ENCODE data around the gene CFAP46. TPM values are rescaled to one million over a fixed set of nuclear protein-coding genes. Genes with fewer than 3 reads are reported as not detected.

CFAP46 gene
- total and polyA plus RNA-seq, 2 experiments from 2014 or later: 3.1 to 5.4 TPM

DNA sequence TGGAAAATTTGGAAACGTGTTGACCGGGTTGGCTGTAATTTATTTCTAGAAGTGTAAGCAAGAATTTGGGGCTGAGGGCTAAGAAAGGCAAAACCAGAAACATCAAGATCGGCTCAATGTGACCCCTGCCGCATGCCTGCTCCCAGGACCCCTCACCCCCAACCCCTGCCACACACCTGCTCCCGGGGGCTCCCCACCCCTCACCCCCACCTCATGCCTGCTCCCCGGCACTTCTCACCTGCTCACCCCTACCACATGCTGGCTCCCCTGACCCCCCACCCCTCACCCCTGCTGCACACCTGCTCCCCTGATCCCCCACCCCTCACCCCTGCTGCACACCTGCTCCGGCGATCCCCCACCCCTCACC, 19.0 kb upstream of the CFAP46 start:
- no peak overlapping the region for H3K27ac Mint-ChIP-seq
- no peak for DNase-seq (ENCODE audit: low spot score)
- no peak for ATAC-seq
- H4K20me1 ChIP-seq (replicated peaks; ENCODE audit: insufficient read depth): no peaks in the 10 kb centered on the region
- H3K4me1 Mint-ChIP-seq: peaks cover 17% of the 10 kb centered on the region
- H3K79me2 ChIP-seq (replicated peaks; ENCODE audit: insufficient read depth): no peaks in the 10 kb centered on the region
- peak overlapping the region; percentile 42; the same call in 1 of the 3 replicates for H3K4me3 Mint-ChIP-seq
- H3K9me3 Mint-ChIP-seq: no peaks in the 10 kb centered on the region; the same call in 2 of the 3 replicates
- no peak overlapping the region for H2AFZ ChIP-seq
- H3K4me1 ChIP-seq (ENCODE audit: insufficient read depth): peaks cover 4% of the 10 kb centered on the region; the same call in 1 of the 2 replicates
- H3K27me3 Mint-ChIP-seq (ENCODE audit: insufficient read depth, low read depth, poor library complexity): peaks cover 17% of the 10 kb centered on the region
- no peaks in the 10 kb centered on the region for H3F3A ChIP-seq (replicated peaks; ENCODE audit: low read depth)
- H3K27me3 ChIP-seq (ENCODE audit: insufficient read depth): no peaks in the 10 kb centered on the region
- no peaks in the 10 kb centered on the region for H3K9me2 ChIP-seq (ENCODE audit: insufficient read depth)
- no peak overlapping the region for H3K27ac ChIP-seq (ENCODE audit: low read depth)
- peaks cover 4% of the 10 kb centered on the region; the same call in 1 of the 3 replicates for H3K36me3 Mint-ChIP-seq (ENCODE audit: low read depth)
- TF ChIP-seq EZH2 (IDR thresholded peaks at IDR 0.05; ENCODE audit: low read depth, unreplicated experiment): no peak
- no peak for TF ChIP-seq EZH2phosphoT487 (IDR thresholded peaks at IDR 0.05; ENCODE audit: unreplicated experiment)
- TF ChIP-seq, protein P1, sequence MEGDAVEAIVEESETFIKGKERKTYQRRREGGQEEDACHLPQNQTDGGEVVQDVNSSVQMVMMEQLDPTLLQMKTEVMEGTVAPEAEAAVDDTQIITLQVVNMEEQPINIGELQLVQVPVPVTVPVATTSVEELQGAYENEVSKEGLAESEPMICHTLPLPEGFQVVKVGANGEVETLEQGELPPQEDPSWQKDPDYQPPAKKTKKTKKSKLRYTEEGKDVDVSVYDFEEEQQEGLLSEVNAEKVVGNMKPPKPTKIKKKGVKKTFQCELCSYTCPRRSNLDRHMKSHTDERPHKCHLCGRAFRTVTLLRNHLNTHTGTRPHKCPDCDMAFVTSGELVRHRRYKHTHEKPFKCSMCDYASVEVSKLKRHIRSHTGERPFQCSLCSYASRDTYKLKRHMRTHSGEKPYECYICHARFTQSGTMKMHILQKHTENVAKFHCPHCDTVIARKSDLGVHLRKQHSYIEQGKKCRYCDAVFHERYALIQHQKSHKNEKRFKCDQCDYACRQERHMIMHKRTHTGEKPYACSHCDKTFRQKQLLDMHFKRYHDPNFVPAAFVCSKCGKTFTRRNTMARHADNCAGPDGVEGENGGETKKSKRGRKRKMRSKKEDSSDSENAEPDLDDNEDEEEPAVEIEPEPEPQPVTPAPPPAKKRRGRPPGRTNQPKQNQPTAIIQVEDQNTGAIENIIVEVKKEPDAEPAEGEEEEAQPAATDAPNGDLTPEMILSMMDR (conservative IDR thresholded peaks at IDR 0.05; ENCODE audit: low read depth in 2 of 2): no peak
- TF ChIP-seq, protein P2, sequence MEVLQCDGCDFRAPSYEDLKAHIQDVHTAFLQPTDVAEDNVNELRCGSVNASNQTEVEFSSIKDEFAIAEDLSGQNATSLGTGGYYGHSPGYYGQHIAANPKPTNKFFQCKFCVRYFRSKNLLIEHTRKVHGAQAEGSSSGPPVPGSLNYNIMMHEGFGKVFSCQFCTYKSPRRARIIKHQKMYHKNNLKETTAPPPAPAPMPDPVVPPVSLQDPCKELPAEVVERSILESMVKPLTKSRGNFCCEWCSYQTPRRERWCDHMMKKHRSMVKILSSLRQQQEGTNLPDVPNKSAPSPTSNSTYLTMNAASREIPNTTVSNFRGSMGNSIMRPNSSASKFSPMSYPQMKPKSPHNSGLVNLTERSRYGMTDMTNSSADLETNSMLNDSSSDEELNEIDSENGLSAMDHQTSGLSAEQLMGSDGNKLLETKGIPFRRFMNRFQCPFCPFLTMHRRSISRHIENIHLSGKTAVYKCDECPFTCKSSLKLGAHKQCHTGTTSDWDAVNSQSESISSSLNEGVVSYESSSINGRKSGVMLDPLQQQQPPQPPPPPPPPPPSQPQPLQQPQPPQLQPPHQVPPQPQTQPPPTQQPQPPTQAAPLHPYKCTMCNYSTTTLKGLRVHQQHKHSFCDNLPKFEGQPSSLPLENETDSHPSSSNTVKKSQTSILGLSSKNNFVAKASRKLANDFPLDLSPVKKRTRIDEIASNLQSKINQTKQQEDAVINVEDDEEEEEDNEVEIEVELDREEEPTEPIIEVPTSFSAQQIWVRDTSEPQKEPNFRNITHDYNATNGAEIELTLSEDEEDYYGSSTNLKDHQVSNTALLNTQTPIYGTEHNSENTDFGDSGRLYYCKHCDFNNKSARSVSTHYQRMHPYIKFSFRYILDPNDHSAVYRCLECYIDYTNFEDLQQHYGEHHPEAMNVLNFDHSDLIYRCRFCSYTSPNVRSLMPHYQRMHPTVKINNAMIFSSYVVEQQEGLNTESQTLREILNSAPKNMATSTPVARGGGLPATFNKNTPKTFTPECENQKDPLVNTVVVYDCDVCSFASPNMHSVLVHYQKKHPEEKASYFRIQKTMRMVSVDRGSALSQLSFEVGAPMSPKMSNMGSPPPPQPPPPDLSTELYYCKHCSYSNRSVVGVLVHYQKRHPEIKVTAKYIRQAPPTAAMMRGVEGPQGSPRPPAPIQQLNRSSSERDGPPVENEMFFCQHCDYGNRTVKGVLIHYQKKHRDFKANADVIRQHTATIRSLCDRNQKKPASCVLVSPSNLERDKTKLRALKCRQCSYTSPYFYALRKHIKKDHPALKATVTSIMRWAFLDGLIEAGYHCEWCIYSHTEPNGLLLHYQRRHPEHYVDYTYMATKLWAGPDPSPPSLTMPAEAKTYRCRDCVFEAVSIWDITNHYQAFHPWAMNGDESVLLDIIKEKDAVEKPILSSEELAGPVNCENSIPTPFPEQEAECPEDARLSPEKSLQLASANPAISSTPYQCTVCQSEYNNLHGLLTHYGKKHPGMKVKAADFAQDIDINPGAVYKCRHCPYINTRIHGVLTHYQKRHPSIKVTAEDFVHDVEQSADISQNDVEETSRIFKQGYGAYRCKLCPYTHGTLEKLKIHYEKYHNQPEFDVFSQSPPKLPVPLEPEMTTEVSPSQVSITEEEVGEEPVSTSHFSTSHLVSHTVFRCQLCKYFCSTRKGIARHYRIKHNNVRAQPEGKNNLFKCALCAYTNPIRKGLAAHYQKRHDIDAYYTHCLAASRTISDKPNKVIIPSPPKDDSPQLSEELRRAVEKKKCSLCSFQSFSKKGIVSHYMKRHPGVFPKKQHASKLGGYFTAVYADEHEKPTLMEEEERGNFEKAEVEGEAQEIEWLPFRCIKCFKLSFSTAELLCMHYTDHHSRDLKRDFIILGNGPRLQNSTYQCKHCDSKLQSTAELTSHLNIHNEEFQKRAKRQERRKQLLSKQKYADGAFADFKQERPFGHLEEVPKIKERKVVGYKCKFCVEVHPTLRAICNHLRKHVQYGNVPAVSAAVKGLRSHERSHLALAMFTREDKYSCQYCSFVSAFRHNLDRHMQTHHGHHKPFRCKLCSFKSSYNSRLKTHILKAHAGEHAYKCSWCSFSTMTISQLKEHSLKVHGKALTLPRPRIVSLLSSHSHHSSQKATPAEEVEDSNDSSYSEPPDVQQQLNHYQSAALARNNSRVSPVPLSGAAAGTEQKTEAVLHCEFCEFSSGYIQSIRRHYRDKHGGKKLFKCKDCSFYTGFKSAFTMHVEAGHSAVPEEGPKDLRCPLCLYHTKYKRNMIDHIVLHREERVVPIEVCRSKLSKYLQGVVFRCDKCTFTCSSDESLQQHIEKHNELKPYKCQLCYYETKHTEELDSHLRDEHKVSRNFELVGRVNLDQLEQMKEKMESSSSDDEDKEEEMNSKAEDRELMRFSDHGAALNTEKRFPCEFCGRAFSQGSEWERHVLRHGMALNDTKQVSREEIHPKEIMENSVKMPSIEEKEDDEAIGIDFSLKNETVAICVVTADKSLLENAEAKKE (CRISPR knock-in tag; IDR thresholded peaks at IDR 0.05): no peak
- no peak for TF ChIP-seq ZNF331 (CRISPR knock-in tag; IDR thresholded peaks at IDR 0.05; ENCODE audit: low read depth)
- TF ChIP-seq POLR2AphosphoS5 (IDR thresholded peaks at IDR 0.05; ENCODE audit: low read depth): no peak
- no peak for TF ChIP-seq NANOG (IDR thresholded peaks at IDR 0.05; ENCODE audit: borderline replicate concordance)
- no peak for TF ChIP-seq STAT1 (IDR thresholded peaks at IDR 0.05; ENCODE audit: unreplicated experiment)
- TF ChIP-seq JUNB (IDR thresholded peaks at IDR 0.05; ENCODE audit: unreplicated experiment): no peak
- TF ChIP-seq, protein P3, sequence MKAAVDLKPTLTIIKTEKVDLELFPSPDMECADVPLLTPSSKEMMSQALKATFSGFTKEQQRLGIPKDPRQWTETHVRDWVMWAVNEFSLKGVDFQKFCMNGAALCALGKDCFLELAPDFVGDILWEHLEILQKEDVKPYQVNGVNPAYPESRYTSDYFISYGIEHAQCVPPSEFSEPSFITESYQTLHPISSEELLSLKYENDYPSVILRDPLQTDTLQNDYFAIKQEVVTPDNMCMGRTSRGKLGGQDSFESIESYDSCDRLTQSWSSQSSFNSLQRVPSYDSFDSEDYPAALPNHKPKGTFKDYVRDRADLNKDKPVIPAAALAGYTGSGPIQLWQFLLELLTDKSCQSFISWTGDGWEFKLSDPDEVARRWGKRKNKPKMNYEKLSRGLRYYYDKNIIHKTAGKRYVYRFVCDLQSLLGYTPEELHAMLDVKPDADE (IDR thresholded peaks at IDR 0.05): no peak
- TF ChIP-seq, protein P4, sequence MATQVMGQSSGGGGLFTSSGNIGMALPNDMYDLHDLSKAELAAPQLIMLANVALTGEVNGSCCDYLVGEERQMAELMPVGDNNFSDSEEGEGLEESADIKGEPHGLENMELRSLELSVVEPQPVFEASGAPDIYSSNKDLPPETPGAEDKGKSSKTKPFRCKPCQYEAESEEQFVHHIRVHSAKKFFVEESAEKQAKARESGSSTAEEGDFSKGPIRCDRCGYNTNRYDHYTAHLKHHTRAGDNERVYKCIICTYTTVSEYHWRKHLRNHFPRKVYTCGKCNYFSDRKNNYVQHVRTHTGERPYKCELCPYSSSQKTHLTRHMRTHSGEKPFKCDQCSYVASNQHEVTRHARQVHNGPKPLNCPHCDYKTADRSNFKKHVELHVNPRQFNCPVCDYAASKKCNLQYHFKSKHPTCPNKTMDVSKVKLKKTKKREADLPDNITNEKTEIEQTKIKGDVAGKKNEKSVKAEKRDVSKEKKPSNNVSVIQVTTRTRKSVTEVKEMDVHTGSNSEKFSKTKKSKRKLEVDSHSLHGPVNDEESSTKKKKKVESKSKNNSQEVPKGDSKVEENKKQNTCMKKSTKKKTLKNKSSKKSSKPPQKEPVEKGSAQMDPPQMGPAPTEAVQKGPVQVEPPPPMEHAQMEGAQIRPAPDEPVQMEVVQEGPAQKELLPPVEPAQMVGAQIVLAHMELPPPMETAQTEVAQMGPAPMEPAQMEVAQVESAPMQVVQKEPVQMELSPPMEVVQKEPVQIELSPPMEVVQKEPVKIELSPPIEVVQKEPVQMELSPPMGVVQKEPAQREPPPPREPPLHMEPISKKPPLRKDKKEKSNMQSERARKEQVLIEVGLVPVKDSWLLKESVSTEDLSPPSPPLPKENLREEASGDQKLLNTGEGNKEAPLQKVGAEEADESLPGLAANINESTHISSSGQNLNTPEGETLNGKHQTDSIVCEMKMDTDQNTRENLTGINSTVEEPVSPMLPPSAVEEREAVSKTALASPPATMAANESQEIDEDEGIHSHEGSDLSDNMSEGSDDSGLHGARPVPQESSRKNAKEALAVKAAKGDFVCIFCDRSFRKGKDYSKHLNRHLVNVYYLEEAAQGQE (IDR thresholded peaks at IDR 0.05; ENCODE audit: unreplicated experiment): no peak
- no peak for TF ChIP-seq CREB1 (CRISPR knock-in tag; IDR thresholded peaks at IDR 0.05; ENCODE audit: low read depth)
- no peak for TF ChIP-seq ZNF114 (CRISPR knock-in tag; IDR thresholded peaks at IDR 0.05)
- H3K4me2 ChIP-seq: no peak overlapping the region
- H3K4me3 ChIP-seq: no peak overlapping the region
- H3K36me3 ChIP-seq (ENCODE audit: insufficient read depth): no peaks in the 10 kb centered on the region
